Breast epithelium (tissue), 4 donors: Measurements from ENCODE around the gene NEO1. TPM values are rescaled to one million over a fixed set of nuclear protein-coding genes. Genes with fewer than 3 reads are reported as not detected.

Experiments
- DNase-seq, 2 donors: peaks; one replicate each; pipeline ENCODE4 v3.0.0-alpha.2; 2019; ENCODE audit warnings: low spot score in 2 of 2
- H3K27ac ChIP-seq, 2 donors: fragments of 200-600 bp; sonication (generic) in 1 of 2; one replicate each; pipeline ENCODE4 v1.5.1; 2016 to 2019; ENCODE audit warnings: mild to moderate bottlenecking in 1 of 2
- H3K27me3 ChIP-seq, 2 donors: fragments of 200-600 bp; sonication (generic) in 1 of 2; one replicate each; pipeline versions ENCODE4 v1.5.1 to v1.6.0; 2017 to 2019; ENCODE audit warnings: control low read depth in 1 of 2, mild to moderate bottlenecking in 1 of 2
- H3K36me3 ChIP-seq: fragments of 200-600 bp; one replicate; pipeline ENCODE4 v1.5.1; 2019
- H3K4me1 ChIP-seq, 2 donors: fragments of 200-600 bp; sonication (generic); one replicate each; pipeline ENCODE4 v1.5.1; 2016 to 2019; ENCODE audit warnings: control low read depth in 1 of 2
- H3K4me3 ChIP-seq, 3 donors: fragments of 200-600 bp; sonication (generic); 1 replicate in 2 of 3; 2 replicates in 1 of 3; pipeline ENCODE4 v1.5.1; 2016 to 2019; ENCODE audit warnings: mild to moderate bottlenecking in 3 of 3, moderate library complexity in 2 of 3
- H3K9me3 ChIP-seq, 2 donors: fragments of 200-600 bp; sonication (generic) in 1 of 2; one replicate each; pipeline ENCODE4 v1.5.1; 2016 to 2019; ENCODE audit warnings: control low read depth in 1 of 2
- CTCF ChIP-seq, 3 donors: fragments of 450-650 bp; IDR thresholded peaks; one replicate each; pipeline ENCODE4 v1.5.1; 2016 to 2017; ENCODE audit warnings: antibody characterized with exemption in 3 of 3, mild to moderate bottlenecking in 3 of 3, moderate library complexity in 3 of 3
- POLR2A ChIP-seq: fragments of 450-650 bp; IDR thresholded peaks from one replicate; pipeline ENCODE4 v1.6.1; 2016; ENCODE audit warnings: antibody characterized with exemption, mild to moderate bottlenecking, moderate library complexity
- POLR2AphosphoS5 ChIP-seq, 3 donors: sonication (generic); formaldehyde crosslinking; IDR thresholded peaks; one replicate each; pipeline ENCODE4 v1.6.1; 2017; ENCODE audit warnings: antibody characterized with exemption in 3 of 3
- intact Hi-C: fragments of 100-400 bp; cut with DNase I; formaldehyde crosslinking; loops from one replicate; pipeline ENCODE4 v1.15.1; 2023; ENCODE audit warnings: low total_unique reads
- total RNA-seq, 3 donors: library from RNA; depleted of rRNA; stranded (reverse); fragments of >200 nt; gene quantifications; one replicate each; pipeline ENCODE4 v1.1.0, GENCODE V29; 2016

The NEO1 gene
- total RNA-seq, 3 donors from 2014 or later = 21.3 to 66.3 (median 27.5) TPM

GRCh38 chr15:73022161-73022560 is 30.1 kb upstream of the NEO1 start:
- Histone ChIP-seq H3K9me3 (no peaks in the 10 kb centered on the region), H3K4me1 (no peaks in the 10 kb centered on the region), H3K27ac (no peak overlapping the region), H3K27me3 (no peaks in the 10 kb centered on the region), H3K4me3 (no peak overlapping the region), H3K36me3 (no peaks in the 10 kb centered on the region)
- TF ChIP-seq POLR2AphosphoS5 (IDR thresholded peaks at IDR 0.05) = no peak
- no peak for TF ChIP-seq POLR2A
- TF ChIP-seq CTCF (IDR thresholded peaks at IDR 0.05) = no peak
- intact Hi-C loops = no loop called here
- no peak for DNase-seq

- DNase-seq = no peak
- intact Hi-C loops = no loop called here
- Histone ChIP-seq H3K27me3 (no peaks in the 10 kb centered on the region), H3K4me3 (no peak overlapping the region), H3K4me1 (no peaks in the 10 kb centered on the region), H3K27ac (no peak overlapping the region), H3K9me3 (no peaks in the 10 kb centered on the region), H3K36me3 (no peaks in the 10 kb centered on the region)
- no peak for TF ChIP-seq POLR2AphosphoS5 (IDR thresholded peaks at IDR 0.05)
- no peak for TF ChIP-seq POLR2A
- TF ChIP-seq CTCF (IDR thresholded peaks at IDR 0.05) = no peak
These were observed 29.2 kb upstream of the NEO1 start for GRCh38 chr15:73023071-73023470.

- no peak for TF ChIP-seq POLR2A
- peak in 1 of 2 donors; percentile 40 for DNase-seq
- no peak overlapping the region for H3K4me3 ChIP-seq
- H3K36me3 ChIP-seq = no peaks in the 10 kb centered on the region
- H3K9me3 ChIP-seq = no peaks in the 10 kb centered on the region
- no peak overlapping the region for H3K27ac ChIP-seq
- no peaks in the 10 kb centered on the region for H3K4me1 ChIP-seq
- no peaks in the 10 kb centered on the region for H3K27me3 ChIP-seq
- intact Hi-C loops = no loop called here
These were observed 28.1 kb upstream of the NEO1 start for GRCh38 chr15:73024168-73024567.

GRCh38 chr15:73026511-73027054 is 25.7 kb upstream of the NEO1 start:
- Histone ChIP-seq H3K36me3 (no peaks in the 10 kb centered on the region), H3K9me3 (no peaks in the 10 kb centered on the region), H3K4me1 (no peaks in the 10 kb centered on the region), H3K27ac (no peak overlapping the region), H3K27me3 (no peaks in the 10 kb centered on the region), H3K4me3 (no peak overlapping the region)
- intact Hi-C loops = no loop called here
- TF ChIP-seq CTCF (IDR thresholded peaks at IDR 0.05) = no peak
- no peak for DNase-seq

- H3K27me3 ChIP-seq = no peaks in the 10 kb centered on the region
These were observed 24.2 kb upstream of the NEO1 start for GRCh38 chr15:73028031-73028430.

More at GRCh38 chr15:73028031-73028430, 24.2 kb upstream of the NEO1 start:
- intact Hi-C loops = no loop called here
- no peaks in the 10 kb centered on the region for H3K4me1 ChIP-seq
- H3K9me3 ChIP-seq = no peaks in the 10 kb centered on the region
- no peaks in the 10 kb centered on the region for H3K36me3 ChIP-seq
- no peak overlapping the region for H3K27ac ChIP-seq
- no peak for DNase-seq
- H3K4me3 ChIP-seq = no peak overlapping the region
- no peak for TF ChIP-seq CTCF (IDR thresholded peaks at IDR 0.05)
- TF ChIP-seq POLR2AphosphoS5 (IDR thresholded peaks at IDR 0.05) = no peak
- no peak for TF ChIP-seq POLR2A
